ENCODE data around the gene IL6.
"Not testable (repeated sequence)": the region's sequence is repeated elsewhere in the genome, so short reads cannot be mapped to it uniquely, and the experiment has no call there.

The IL6 gene

GRCh38 chr7:22703978-22704610 lies 22.9 kb upstream of the IL6 start:
- not testable (repeated sequence) for DNase-seq (ENCODE audit: insufficient read length, low spot score); FAIRE-seq

DNA sequence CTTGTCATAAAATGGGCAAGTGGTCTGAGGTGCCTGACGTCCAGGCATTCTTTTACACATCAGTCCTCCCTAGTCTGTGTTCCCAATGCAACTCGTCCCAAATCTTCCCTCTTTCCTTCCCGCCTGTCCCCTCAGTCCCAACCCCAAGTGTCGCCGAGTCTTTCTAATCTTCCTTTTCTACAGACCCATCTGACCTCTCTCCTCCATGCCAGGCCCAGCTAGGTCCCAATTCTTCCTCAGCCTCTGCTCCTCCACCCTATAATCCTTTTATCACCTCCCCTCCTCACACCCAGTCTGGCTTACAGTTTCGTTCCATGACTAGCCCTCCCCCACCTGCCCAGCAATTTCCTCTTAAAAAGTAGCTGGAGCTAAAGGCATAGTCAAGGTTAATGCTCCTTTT lies 22.3 kb upstream of the IL6 start:
- DNase-seq (ENCODE audit: insufficient read length, low spot score); FAIRE-seq: not testable (repeated sequence)

- FAIRE-seq; DNase-seq (ENCODE audit: insufficient read length, low spot score): not testable (repeated sequence)
Observed at GRCh38 chr7:22705874-22706273, 21.1 kb upstream of the IL6 start.

DNA sequence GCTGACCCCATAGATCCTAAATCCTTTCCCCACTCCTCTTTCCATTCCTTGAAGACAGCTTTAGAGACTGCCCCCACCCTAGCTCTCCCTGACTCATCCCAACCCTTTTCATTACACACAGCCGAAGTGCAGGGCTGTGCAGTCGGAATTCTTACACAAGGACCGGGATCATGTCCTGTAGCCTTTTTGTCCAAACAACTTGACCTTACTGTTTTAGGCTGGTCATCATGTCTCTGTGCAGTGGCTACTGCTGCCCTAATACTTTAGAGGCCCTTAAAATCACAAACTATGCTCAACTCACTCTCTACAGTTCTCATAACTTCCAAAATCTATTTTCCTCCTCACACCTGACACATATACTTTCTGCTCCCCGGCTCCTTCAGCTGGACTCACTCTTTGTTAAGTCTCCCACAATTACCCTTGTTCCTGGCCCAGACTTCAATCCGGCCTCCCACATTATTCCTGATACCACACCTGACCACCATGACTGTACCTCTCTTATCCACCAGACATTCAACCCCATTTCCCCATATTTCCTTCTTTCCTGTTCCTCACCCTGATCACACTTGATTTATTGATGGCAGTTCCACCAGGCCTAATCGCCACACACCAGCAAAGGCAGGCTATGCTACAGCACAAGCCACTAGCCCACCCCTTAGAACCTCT lies 19.8 kb upstream of the IL6 start:
- not testable (repeated sequence) for DNase-seq (ENCODE audit: insufficient read length, low spot score); FAIRE-seq

GRCh38 chr7:22708214-22708613 lies 18.8 kb upstream of the IL6 start:
- not testable (repeated sequence) for DNase-seq (ENCODE audit: insufficient read length, low spot score); FAIRE-seq

GRCh38 chr7:22708677-22709061 lies 18.3 kb upstream of the IL6 start:
- not testable (repeated sequence) for FAIRE-seq; DNase-seq (ENCODE audit: insufficient read length, low spot score)

GRCh38 chr7:22709062-22709829 lies 17.8 kb upstream of the IL6 start:
- not testable (repeated sequence) for DNase-seq (ENCODE audit: insufficient read length, low spot score); FAIRE-seq

- FAIRE-seq: no peak
- DNase-seq (ENCODE audit: insufficient read length, low spot score): no peak
Observed at GRCh38 chr7:22709857-22710256, 17.1 kb upstream of the IL6 start.

- DNase-seq (ENCODE audit: insufficient read length, low spot score) (no peak), FAIRE-seq (peak; percentile 26)
Observed at GRCh38 chr7:22712999-22713398, 14.0 kb upstream of the IL6 start.

GRCh38 chr7:22713463-22713862 lies 13.5 kb upstream of the IL6 start:
- FAIRE-seq (no peak), DNase-seq (ENCODE audit: insufficient read length, low spot score) (no peak)

GRCh38 chr7:22715969-22716368 lies 11.0 kb upstream of the IL6 start:
- FAIRE-seq: no peak
- no peak for DNase-seq (ENCODE audit: insufficient read length, low spot score)

DNA sequence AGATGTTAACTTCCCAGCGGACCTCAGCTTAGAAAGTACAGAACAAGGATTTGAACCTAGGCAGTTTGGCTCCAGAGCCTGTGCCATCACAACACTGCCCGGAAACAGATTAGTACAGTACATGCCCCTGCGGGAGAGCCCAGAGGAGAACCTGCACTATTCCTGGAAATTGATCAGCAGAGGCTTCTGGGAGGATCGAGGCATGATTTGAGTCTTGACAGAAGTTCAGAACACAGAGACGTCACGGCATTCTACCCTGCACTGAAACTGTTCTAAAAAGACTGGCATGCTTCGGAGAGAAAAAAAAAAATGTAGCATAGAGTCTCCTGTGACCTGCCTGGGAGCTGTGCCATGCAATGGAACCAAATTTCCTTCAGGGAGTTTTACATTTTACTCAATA lies 9.2 kb upstream of the IL6 start:
- DNase-seq (ENCODE audit: insufficient read length, low spot score): no peak
- FAIRE-seq: no peak

DNA sequence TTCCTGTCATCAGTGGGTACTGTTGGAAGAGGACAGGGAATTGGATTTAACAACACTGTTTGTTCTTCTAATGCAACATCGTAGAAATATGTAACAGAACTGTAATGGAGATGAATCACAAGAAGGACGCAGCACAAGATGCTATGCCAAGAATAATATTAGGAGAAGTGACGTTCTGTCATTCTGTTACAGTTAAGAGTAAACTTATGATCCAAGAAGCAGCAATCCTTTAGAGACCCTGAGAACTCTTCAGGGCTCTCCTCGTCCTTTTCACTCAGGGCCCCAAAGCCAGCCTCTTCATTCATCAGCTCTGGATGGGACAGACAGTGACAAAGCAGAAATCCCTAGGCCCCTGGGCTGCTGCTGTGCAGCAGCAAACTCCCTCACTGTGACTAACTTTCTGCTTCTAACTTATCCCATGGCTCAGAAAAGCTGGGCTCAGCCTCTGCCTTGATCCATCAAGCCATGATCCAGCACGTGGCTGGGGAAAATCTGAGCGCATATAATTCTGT lies 8.7 kb upstream of the IL6 start:
- DNase-seq (ENCODE audit: insufficient read length, low spot score) (no peak), FAIRE-seq (no peak)

DNA sequence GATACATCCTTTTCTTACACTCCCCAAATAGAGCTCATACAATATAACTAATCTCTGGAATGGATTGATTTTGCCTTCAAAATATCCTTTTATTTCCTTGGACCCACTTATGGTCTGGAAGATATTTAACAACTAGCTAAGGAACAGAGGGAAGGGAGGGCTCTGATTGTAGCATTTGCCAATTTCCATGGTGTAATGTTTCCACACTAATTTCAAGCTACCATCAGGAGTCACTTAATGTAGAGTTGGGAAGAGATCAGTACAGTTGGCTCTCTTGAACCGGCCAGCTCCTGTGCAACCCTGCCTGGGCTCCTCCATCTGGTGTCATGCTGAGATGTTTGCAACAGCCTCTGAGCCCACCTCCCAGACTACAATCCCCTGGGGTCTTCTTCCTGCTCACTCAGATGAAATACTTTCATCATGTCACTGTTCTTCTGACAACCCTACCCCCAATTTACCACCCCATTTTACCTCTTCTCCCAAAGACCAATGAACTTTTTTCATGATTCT lies 8.0 kb upstream of the IL6 start:
- DNase-seq (ENCODE audit: insufficient read length, low spot score) (no peak), FAIRE-seq (no peak)

DNA sequence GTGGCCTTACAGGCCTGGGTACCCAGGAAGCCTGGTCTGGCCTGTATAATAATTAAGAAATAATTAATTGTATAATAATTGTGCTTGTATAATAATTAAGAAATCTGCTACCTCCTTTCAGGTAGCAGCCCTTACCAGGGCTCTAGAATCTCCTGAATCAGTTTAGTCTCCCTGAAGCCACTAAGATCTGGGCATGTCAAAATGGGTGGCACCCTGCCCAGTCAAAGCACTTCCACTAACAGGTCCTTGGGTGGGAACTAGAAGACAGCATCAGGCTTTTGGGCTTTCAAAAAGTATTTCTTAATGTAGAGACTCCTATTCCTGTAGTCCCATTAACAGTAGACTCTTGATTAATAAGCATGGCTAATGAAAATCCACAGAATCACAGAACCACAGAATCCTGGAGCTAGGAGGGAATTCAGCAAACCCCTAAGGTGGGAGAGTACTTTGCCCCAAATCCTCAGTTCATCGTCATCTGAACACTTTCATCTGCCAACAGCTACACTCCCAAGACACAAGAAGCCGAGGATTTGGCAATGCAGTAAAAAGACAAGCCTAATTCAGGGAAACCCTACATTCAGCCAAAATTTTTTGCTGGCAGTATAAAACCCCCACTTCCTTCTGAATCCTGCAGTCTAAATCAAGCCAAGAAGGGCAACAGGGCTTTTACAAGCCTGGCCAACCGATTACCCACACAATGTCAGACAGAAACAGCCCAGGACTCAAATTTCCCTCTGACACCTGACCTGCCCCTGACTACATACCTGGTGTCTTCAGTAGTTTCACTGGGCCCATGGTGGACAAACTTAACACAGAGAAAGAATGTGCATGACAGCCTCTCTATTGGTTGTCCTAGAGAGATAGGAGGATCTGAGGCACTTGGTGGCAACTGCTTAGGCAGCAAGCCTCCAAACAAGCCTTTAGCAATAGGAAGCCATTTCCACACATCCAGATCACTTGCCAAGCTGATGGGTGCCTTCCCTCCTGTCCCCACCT lies 5.9 kb upstream of the IL6 start:
- DNase-seq (ENCODE audit: insufficient read length, low spot score) (no peak), FAIRE-seq (no peak)

DNA sequence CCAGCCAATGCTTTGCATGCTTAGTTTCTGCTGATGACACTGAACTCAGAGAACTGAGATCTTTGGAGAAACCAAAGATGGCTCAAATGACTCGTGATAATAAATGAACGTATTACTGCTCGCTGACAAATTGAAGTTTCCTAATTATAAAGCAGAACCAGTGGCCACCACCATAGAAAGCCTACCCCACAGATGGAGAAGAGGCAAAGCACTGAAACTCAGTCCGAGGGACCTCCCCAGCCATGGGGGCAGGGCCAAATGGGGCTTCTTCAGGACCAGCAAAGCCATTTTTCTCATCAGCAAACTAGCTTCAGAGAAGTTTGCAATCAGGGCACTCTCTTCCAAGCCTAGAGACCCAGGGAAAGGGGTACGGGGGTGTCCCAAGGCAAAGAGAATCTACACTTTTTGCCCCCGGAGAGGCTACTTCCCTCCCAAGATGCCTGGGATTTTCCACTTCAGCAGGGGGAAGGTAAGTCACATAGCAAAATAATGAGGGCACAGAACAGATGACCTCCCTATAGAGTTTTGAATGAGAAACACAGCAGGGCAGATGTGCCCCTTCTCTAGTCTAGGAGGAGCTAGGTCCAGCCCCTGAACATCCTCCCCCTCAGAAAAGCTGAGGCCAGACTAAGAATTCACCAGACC lies 4.3 kb upstream of the IL6 start:
- DNase-seq (ENCODE audit: insufficient read length, low spot score): no peak

GRCh38 chr7:22723181-22723601 lies 3.8 kb upstream of the IL6 start:
- no peak for DNase-seq (ENCODE audit: insufficient read length, low spot score)
- peak; percentile 75 for FAIRE-seq

More for the DNA sequence above, 4.3 kb upstream of the IL6 start:
- FAIRE-seq: no peak

DNA sequence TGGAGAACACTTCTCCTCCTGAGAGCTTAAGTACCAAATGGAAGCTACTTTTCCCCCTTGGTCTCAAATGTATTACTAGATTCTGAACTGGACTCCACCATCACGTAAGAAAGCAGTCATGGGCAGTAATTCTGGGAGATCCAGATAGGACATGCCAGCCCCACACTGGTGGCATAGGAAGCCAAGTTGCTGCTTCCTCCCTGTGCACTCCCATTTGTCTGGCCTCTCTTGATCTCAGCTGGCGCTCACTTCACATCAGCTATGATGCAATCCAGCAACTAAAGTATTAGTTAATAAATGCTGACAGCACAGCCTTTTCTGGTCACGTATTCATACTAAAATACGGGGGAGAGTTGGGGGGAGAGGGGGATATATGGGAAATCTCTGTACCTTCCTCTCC lies 3.4 kb upstream of the IL6 start:
- FAIRE-seq (no peak), DNase-seq (ENCODE audit: insufficient read length, low spot score) (no peak)

- FAIRE-seq (no peak), DNase-seq (ENCODE audit: insufficient read length, low spot score) (no peak)
Observed at GRCh38 chr7:22724861-22725260, 2.1 kb upstream of the IL6 start.

- FAIRE-seq: peak; percentile 73
- no peak for DNase-seq (ENCODE audit: insufficient read length, low spot score)
Observed at GRCh38 chr7:22725585-22725984, 1.4 kb upstream of the IL6 start.

Measured in GM19239 (cell line).